ENCODE data around the gene COP1.

COP1 gene

DNA sequence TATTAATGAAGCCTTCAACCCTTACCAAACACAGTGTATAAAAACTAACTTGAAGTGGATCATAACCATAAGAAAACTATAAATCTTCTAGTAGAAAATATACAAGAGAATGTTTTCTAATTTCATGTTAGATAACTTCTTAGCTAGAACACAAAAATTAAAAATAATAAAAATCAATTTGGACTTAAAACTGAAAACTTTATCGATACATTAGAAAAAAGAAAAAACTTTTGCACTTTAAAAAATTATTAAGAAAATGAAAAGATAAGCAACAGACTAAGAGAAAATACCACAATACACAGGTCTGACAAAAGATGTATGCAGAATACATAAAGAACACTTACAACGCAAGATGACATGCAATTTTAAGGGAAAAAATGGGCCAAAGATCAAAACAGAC is 8.7 kb downstream of the COP1 start:
- no peak for DNase-seq

DNA sequence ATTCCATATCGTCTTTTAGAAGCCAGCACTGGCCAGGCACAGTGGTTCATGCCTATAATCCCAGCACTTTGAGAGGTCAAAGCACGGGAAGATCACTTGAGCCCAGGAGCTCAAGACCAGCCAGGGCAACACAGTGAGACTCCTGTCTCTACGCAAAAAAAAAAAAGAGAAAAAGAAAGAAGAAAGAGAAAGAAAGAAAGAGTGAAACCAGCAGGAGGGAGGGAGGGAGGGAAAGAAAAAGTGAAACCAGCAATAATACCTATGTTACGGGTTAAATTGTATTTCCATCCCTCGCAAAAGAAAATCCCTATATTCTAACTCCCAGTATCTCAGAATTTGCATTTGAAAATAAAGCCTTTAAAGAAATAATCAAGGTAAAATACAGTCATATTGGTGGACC is 10.4 kb downstream of the COP1 start:
- DNase-seq, result no peak

DNA sequence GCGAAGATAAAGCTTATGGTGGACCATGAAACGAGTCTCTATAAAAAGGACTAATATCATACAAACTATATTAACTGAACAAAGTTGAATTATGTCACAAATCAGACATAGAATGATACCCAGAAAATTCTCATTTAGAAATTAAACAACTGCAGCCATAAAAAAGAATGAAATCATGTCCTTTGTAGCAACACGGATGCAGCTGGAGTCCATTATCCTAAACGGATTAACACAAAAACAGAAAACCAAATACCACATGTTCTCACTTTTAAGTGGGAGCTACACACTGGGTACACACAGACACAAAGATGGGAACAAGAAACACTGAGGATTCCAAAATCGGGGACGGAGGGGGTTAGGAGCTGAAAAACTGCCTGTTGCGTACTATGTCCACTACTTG is 11.5 kb downstream of the COP1 start:
- DNase-seq, result no peak

DNA sequence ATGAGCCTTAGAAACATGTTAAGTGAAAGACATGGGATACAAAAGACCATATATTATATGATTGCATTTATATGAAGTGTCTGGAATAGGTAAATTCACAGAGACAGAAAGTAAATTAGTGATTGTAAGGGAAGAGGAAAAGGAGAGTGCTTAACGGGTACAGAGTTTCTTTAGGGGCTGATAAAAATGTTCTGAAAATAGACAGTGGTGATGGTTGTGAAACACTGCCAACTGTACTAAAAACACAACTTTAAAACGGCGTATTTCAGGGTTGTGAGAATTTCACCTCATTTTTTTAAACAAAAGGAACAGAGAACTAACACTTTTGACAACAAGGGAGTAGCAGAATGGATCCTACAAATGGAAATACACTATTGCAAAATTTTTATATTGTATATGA is 13.4 kb downstream of the COP1 start:
- no peak for DNase-seq

- DNase-seq, result no peak
Observed at GRCh38 chr1:176193023-176193422, 14.1 kb downstream of the COP1 start.

DNA sequence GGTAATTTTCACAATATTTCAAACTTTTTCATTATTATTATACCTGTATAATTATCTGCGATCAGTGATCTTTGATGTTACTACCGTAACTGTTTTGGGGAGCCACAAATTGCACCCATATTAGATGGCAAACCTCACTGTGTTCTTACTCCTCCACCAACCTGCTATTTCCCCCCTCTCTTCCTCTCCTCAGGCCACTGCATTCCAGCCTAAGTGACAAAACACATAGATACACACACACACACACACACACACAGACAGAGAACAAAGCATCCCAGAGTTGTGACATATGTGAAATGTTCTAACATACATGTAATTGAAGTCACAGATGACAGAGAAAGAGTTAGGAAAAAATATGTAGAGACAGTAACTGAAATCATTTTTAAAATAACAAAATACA is 18.5 kb downstream of the COP1 start:
- no peak for DNase-seq

- no peak for DNase-seq
Observed at GRCh38 chr1:176187001-176187400, 20.1 kb downstream of the COP1 start.

- no peak for DNase-seq
Observed at GRCh38 chr1:176183618-176184017, 23.5 kb downstream of the COP1 start.

DNA sequence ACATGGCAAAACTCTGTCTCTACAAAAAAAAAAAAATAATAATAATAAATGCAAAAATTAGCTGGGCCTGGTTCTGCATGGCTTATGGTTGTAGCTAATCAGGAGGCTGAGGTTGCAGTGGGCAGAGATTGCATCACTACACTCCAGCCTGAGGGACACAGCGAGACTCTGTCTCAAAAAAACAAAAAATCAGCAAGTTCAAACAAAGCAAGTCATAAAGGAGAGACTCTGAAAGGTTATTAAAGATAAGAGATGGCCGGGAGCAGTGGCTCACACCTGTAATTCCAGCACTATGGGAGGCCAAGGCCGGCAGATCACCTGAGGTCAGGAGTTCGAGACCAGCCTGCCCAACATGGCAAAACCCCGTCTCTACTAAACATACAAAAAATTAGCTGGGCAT is 28.8 kb downstream of the COP1 start:
- no peak for DNase-seq

DNA sequence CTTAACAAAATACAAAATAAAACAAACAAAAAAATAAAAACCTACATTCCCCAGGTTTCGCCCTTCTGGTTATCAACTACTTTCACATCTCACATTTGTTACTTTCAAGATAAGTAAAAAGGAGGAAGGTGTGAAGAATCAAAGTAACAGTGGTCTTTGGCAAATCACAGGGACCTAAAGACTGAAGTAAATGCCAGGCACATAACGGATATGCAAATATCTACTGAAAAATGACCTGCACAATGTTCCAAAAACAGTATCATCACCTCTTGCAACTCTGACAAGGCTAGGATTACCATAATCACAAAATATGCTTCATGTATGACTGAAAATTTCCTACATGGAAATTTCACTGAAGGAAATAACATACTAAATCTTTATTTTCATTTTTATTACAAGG is 29.3 kb downstream of the COP1 start:
- no peak for DNase-seq

- DNase-seq, result no peak
Observed at GRCh38 chr1:176174108-176174507, 33.0 kb downstream of the COP1 start.

DNA sequence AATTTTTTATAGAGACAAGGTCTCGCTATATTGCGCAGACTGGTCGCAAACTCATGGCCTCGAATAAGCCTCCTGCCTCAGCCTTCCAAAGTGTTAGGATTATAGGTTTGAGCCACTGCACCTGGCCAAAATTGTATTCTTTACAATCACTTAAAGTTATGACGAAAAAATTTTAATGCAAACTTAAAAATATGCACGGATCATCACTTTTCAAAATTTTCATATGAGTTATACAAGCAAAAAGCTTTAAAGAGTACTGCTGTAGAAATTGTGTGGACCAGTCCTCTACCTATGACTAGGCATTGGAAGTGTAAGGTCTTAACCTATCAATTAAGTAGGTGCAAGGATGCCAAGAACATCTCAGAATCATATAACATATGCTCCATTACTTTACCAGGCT is 34.9 kb downstream of the COP1 start:
- DNase-seq, result no peak

GRCh38 chr1:176167210-176167609 is 39.9 kb downstream of the COP1 start:
- DNase-seq, result no peak

DNA sequence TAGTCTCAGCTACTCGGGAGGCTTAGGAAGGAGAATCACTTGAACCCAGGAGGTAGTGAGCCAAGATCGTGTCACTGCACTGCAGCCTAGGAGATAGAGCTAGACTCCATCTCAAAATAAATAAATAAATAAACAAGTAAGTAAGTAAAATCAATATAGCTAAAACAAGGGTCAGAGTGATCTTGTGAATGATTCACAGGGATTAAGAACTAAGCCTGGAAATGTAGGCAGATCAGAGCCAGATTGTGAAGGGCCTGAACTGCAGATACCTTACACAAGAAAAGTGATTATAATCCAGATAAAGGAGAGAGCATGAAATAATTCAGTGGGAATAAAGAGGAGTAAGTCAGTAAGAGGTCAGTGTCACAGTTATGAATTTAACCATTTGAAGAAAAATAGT is 41.5 kb downstream of the COP1 start:
- DNase-seq, result no peak

DNA sequence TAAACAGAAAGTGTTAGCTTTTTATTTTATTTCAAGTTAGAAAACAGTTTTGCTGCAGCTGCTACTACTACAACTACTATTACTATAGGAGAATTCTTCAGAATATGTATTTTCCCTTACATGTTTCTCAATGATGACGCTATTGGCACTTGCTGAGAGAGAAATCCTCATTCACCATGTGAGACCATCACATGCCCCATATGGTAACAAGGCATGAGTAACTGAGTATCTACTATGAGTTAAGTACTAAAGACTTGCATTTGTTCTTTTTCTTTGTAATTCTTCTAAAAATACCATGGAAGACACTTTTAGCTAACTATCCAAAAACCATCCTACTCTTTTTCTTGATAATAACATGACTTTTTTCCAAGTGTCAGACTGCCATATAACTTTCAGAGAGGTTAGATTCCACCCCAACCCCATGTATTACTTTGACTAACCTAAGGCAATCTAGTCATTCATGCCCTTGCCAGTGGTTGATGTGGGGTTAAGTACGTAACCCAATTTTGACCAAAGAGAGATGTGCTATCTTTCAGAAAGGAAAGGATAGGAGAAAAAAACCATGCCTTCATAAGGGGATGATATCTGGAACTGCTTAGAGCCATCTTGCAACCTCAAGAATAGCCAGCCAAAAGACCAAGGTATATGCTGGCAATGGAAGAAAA is 42.9 kb downstream of the COP1 start:
- DNase-seq, result no peak

- no peak for DNase-seq
Observed at GRCh38 chr1:176159993-176160392, 47.1 kb downstream of the COP1 start.

GRCh38 chr1:176157995-176158394 is 49.1 kb downstream of the COP1 start:
- DNase-seq, result no peak

DNA sequence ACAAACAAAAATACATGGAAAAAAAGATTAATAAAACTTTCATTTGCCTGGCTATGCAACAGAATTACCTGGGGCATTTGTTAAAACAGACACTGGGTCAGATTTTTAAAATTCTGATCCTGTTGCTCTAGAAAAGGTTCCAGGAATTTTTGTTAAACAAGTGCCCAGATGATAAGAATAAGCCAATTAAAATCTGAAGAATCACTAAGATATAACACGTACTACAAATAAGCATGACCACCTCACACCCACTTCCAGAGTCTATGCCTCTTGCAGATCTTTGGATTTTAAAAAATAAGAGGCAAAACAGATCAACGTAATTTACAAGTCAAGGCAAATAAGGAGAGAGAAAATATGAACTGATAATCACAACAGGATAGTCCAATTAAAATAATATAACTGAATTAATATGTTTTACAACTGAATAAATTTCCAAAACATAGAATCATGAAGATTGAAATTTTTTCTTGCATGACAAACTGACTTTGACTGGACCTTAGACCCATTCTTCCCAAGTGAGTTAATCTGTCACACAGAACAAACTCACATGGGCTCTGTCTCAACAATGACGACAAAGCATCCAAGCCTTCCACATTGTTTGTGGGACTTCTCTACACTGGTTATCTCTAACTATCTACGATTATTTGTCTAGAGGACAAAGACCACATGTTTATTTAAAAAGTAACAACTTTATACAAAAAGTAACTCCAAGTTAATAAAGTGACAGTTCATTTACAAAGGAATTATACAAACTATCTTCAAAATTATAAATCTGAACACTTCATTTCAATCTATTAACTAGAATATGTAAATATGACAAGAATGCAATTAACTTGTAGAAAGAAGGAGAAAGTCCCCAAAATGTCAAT is 56.9 kb downstream of the COP1 start:
- DNase-seq, result no peak

DNA sequence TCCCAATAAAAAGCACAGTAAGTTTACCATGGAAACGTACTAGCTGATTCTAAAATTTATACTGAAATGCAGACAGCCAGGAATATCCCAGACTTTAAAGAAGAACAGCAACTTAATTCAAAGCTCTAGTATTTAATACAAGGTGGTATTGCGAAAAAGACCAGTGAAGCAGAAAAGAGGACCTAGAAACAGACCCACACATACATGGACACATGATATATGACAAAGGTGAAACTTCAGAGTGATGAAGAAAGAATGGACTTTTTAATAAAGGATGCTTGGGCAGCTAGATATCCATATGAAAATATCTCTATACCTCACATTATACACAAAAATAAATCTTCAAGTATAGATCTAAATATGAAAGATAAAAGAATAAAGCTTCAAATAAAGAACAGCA is 62.6 kb downstream of the COP1 start:
- no peak for DNase-seq

- no peak for DNase-seq
Observed at GRCh38 chr1:176142973-176143372, 64.1 kb downstream of the COP1 start.

GRCh38 chr1:176141449-176141848 is 65.6 kb downstream of the COP1 start:
- no peak for DNase-seq

DNA sequence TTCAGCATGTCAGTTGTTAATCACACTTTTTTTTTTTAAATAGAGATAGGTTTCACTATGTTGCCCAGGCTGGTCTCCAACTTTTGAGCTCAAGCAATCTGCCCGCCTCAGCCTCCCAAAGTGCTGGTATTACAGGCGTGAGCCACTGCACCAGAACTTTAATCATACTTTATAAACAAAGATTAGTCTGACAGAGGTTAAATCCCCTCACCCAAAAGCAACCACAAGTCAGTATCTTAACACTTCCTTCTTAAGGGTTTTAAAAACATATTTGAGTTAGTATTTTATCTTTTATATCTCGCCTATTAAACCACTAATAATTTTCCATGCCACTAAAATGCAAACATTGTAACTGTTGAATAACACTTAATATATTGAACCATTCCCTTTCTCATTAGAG is 70.2 kb downstream of the COP1 start:
- no peak for DNase-seq

DNA sequence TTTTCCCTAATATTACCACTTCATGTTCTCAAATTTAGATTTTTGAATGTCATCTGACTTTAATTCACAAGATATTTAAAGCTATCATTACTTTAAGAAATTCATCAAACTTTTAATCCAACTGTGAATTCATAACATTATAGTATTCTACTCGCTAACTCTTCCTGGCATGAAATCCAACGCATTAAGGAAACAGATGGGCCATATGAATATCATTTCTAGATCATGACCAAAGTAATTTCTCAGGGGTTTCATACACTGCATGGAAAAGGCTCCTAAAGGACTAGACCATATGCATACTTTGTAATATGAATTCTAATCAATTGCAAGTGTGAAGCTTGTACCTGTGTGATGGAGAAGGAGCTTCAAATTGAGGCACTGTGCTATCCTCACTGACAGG is 72.4 kb downstream of the COP1 start:
- DNase-seq, result no peak

DNA sequence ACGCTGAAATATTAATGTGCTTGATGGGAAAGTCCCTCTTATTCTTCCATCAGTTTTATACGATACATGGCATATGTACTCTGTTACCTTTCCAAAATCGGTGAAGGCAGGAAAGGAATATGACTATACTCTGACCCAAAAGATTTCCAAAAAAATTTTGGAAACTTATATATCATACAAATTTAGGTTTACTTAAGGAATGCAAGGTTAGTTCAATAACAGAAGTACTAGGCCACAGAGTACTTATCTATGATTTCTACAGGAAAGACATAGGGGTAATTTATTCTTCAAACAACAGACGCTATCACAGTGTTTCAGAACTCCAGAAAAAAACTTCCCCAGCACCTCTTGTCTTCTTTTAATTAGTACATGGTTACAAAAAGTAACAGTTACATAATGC is 84.8 kb downstream of the COP1 start:
- no peak for DNase-seq

GRCh38 chr1:176119549-176119948 is 87.5 kb downstream of the COP1 start:
- DNase-seq, result no peak

Measured in NCI-H1694 treated with DMSO at 0.1 percent for 48 hours (cell line).